ENCODE data around the gene IL18RAP.

IL18RAP gene

GRCh38 chr2:102421890-102422759 is 835 bp upstream of the IL18RAP start:
- DNase-seq (ENCODE audit: low read depth) = no peak

GRCh38 chr2:102423368-102423767 is 408 bp downstream of the IL18RAP start:
- DNase-seq (ENCODE audit: low read depth) = no peak

GRCh38 chr2:102424754-102425153 is 1.8 kb downstream of the IL18RAP start:
- DNase-seq (ENCODE audit: low read depth) = no peak

- DNase-seq (ENCODE audit: low read depth) = no peak
Measured at GRCh38 chr2:102425441-102426132, 2.6 kb downstream of the IL18RAP start.

- no peak for DNase-seq (ENCODE audit: low read depth)
Measured at GRCh38 chr2:102427249-102427648, 4.3 kb downstream of the IL18RAP start.

GRCh38 chr2:102428573-102428972 is 5.6 kb downstream of the IL18RAP start:
- DNase-seq (ENCODE audit: low read depth) = no peak

- no peak for DNase-seq (ENCODE audit: low read depth)
Measured at GRCh38 chr2:102432386-102432785, 9.4 kb downstream of the IL18RAP start.

GRCh38 chr2:102433973-102434654 is 11.2 kb downstream of the IL18RAP start:
- no peak for DNase-seq (ENCODE audit: low read depth)

- no peak for DNase-seq (ENCODE audit: low read depth)
Measured at GRCh38 chr2:102434655-102435381, 11.9 kb downstream of the IL18RAP start.

GRCh38 chr2:102435741-102436140 is 12.8 kb downstream of the IL18RAP start:
- no peak for DNase-seq (ENCODE audit: low read depth)

GRCh38 chr2:102436323-102436722 is 13.4 kb downstream of the IL18RAP start:
- DNase-seq (ENCODE audit: low read depth) = no peak

- no peak for DNase-seq (ENCODE audit: low read depth)
Measured at GRCh38 chr2:102437122-102437521, 14.2 kb downstream of the IL18RAP start.

- no peak for DNase-seq (ENCODE audit: low read depth)
Measured at GRCh38 chr2:102438111-102438510, 15.2 kb downstream of the IL18RAP start.

GRCh38 chr2:102438578-102438977 is 15.6 kb downstream of the IL18RAP start:
- no peak for DNase-seq (ENCODE audit: low read depth)

GRCh38 chr2:102439065-102439695 is 16.2 kb downstream of the IL18RAP start:
- no peak for DNase-seq (ENCODE audit: low read depth)

GRCh38 chr2:102442967-102443828 is 20.2 kb downstream of the IL18RAP start:
- DNase-seq (ENCODE audit: low read depth) = no peak

GRCh38 chr2:102444233-102444632 is 21.3 kb downstream of the IL18RAP start:
- DNase-seq (ENCODE audit: low read depth) = no peak

- no peak for DNase-seq (ENCODE audit: low read depth)
Measured at GRCh38 chr2:102446936-102447335, 24.0 kb downstream of the IL18RAP start.

GRCh38 chr2:102449370-102449974 is 26.5 kb downstream of the IL18RAP start:
- peak; percentile 12 for DNase-seq (ENCODE audit: low read depth)

GRCh38 chr2:102451968-102452367 is 29.0 kb downstream of the IL18RAP start:
- no peak for DNase-seq (ENCODE audit: low read depth)
